ENCODE data around the gene CCDC174. TPM values are rescaled to one million over a fixed set of nuclear protein-coding genes. Genes with fewer than 3 reads are reported as not detected.
A peak's percentile ranks its signal among the peaks of the same experiment; 100 is the strongest.

Gene CCDC174
- 15.4 to 18.6 TPM (median 17.2 TPM) in 3 replicates for total RNA-seq
- long read RNA-seq, transcript CCDC174-202 (11 exons, 2,942 nt): major isoform, 22 of 37 reads
- long read RNA-seq, partial matches to known transcripts: 5 of 37 reads
- long read RNA-seq, other reads (novel, unspliced or antisense): 9 of 37 reads

- Mint-ChIP-seq H3K4me3 (ENCODE audit: unreplicated experiment) (peak within 1 kb of the TSS; percentile 97), H3K27ac (ENCODE audit: unreplicated experiment) (peak within 1 kb of the TSS; percentile 97), H3K4me1 (ENCODE audit: low read depth) (peaks cover 30% of the 10 kb centered on the region), H3K36me3 (ENCODE audit: low read depth) (peaks cover 10% of the 10 kb centered on the region), H3K27me3 (ENCODE audit: low read depth) (no peaks in the 10 kb centered on the region), H3K9me3 (ENCODE audit: low read depth) (no peaks in the 10 kb centered on the region)
- no peak for DNase-seq (ENCODE audit: low spot score)
- TF ChIP-seq CTCF (IDR thresholded peaks at IDR 0.05): no peak
Measured at GRCh38 chr3:14651440-14652251, at the start of gene CCDC174. Gene CCDC174 (plus strand): TSS chr3:14651762. CDS start chr3:14651837, 75 bp downstream.

- Mint-ChIP-seq H3K27ac (ENCODE audit: unreplicated experiment) (no peak overlapping the region), H3K4me1 (ENCODE audit: low read depth) (peaks cover 3% of the 10 kb centered on the region), H3K9me3 (ENCODE audit: low read depth) (no peaks in the 10 kb centered on the region), H3K36me3 (ENCODE audit: low read depth) (peaks cover 1% of the 10 kb centered on the region), H3K27me3 (ENCODE audit: low read depth) (peaks cover 57% of the 10 kb centered on the region), H3K4me3 (ENCODE audit: unreplicated experiment) (peak overlapping the region; percentile 12)
- no peak for DNase-seq (ENCODE audit: low spot score)
- peak; percentile 45 for TF ChIP-seq CTCF (IDR thresholded peaks at IDR 0.05)
Measured at GRCh38 chr3:14602006-14602803, 49.4 kb upstream of the CCDC174 start.

GRCh38 chr3:14602804-14603644 is 48.5 kb upstream of the CCDC174 start:
- Mint-ChIP-seq H3K27me3 (ENCODE audit: low read depth) (peaks cover 56% of the 10 kb centered on the region), H3K4me1 (ENCODE audit: low read depth) (peaks cover 3% of the 10 kb centered on the region), H3K4me3 (ENCODE audit: unreplicated experiment) (peak overlapping the region; percentile 29), H3K36me3 (ENCODE audit: low read depth) (peaks cover 1% of the 10 kb centered on the region), H3K9me3 (ENCODE audit: low read depth) (no peaks in the 10 kb centered on the region), H3K27ac (ENCODE audit: unreplicated experiment) (no peak overlapping the region)
- TF ChIP-seq CTCF (IDR thresholded peaks at IDR 0.05): no peak
- DNase-seq (ENCODE audit: low spot score): no peak

GRCh38 chr3:14605067-14605466 is 46.5 kb upstream of the CCDC174 start:
- DNase-seq (ENCODE audit: low spot score): no peak
- no peak for TF ChIP-seq CTCF (IDR thresholded peaks at IDR 0.05)
- Mint-ChIP-seq H3K36me3 (ENCODE audit: low read depth) (peaks cover 1% of the 10 kb centered on the region), H3K27ac (ENCODE audit: unreplicated experiment) (no peak overlapping the region), H3K4me1 (ENCODE audit: low read depth) (peaks cover 3% of the 10 kb centered on the region), H3K27me3 (ENCODE audit: low read depth) (peaks cover 44% of the 10 kb centered on the region), H3K9me3 (ENCODE audit: low read depth) (no peaks in the 10 kb centered on the region), H3K4me3 (ENCODE audit: unreplicated experiment) (no peak overlapping the region)
